ENCODE results near the gene TMEM171. TPM values are rescaled to one million over a fixed set of nuclear protein-coding genes. Genes with fewer than 3 reads are reported as not detected.

The TMEM171 gene
- total RNA-seq, 1 experiment from 2014 or later: 1.7 TPM

- no peak for TF ChIP-seq NR1H2 (CRISPR knock-in tag; IDR thresholded peaks at IDR 0.05)
- TF ChIP-seq, protein P1, sequence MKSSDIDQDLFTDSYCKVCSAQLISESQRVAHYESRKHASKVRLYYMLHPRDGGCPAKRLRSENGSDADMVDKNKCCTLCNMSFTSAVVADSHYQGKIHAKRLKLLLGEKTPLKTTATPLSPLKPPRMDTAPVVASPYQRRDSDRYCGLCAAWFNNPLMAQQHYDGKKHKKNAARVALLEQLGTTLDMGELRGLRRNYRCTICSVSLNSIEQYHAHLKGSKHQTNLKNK (CRISPR knock-in tag; IDR thresholded peaks at IDR 0.05): no peak
- TF ChIP-seq IRF1 (CRISPR knock-in tag; IDR thresholded peaks at IDR 0.05): no peak
- no peak for TF ChIP-seq ATF1 (CRISPR knock-in tag; IDR thresholded peaks at IDR 0.05)
- TF ChIP-seq MLX (CRISPR knock-in tag; IDR thresholded peaks at IDR 0.05): no peak
- TF ChIP-seq ZNF219 (CRISPR knock-in tag; IDR thresholded peaks at IDR 0.05; ENCODE audit: borderline replicate concordance): no peak
- TF ChIP-seq ZBTB21 (CRISPR knock-in tag; IDR thresholded peaks at IDR 0.05; ENCODE audit: borderline replicate concordance): no peak
- no peak for TF ChIP-seq HMGA2 (CRISPR knock-in tag; IDR thresholded peaks at IDR 0.05)
- TF ChIP-seq ZNF396 (CRISPR knock-in tag; IDR thresholded peaks at IDR 0.05; ENCODE audit: borderline replicate concordance): no peak
Measured at GRCh38 chr5:73118391-73118973, 1.9 kb upstream of the TMEM171 start (continued).

GRCh38 chr5:73119451-73120157, 771 bp upstream of the TMEM171 start:
- Mint-ChIP-seq H3K4me1 (peaks cover 31% of the 10 kb centered on the region), H3K4me3 (peak overlapping the region; percentile 67), H3K36me3 (no peaks in the 10 kb centered on the region), H3K9me3 (peaks cover 5% of the 10 kb centered on the region), H3K27ac (no peak overlapping the region), H3K27me3 (ENCODE audit: low read depth) (peaks cover 68% of the 10 kb centered on the region)
- DNase-seq (ENCODE audit: low spot score) (peak; percentile 52), ATAC-seq (peak; percentile 46)
- CTCF ChIA-PET: interaction anchor here (1.4 to 3.2 kb wide), 5 partner anchors 16 to 99 kb away, joined by 5 to 18 read pairs (median 10); no protein-coding TSS in a partner anchor
- POLR2A ChIA-PET: no interaction called here
- TF ChIP-seq MYBL2 (CRISPR knock-in tag; IDR thresholded peaks at IDR 0.05) (no peak), SMAD4 (CRISPR knock-in tag; IDR thresholded peaks at IDR 0.05) (no peak), OVOL2 (CRISPR knock-in tag; IDR thresholded peaks at IDR 0.05; ENCODE audit: borderline replicate concordance) (no peak), ZNF121 (CRISPR knock-in tag; IDR thresholded peaks at IDR 0.05) (no peak), ZNF219 (CRISPR knock-in tag; IDR thresholded peaks at IDR 0.05; ENCODE audit: borderline replicate concordance) (peak; percentile 86; the same call in 1 of the 2 replicates), USF1 (CRISPR knock-in tag; IDR thresholded peaks at IDR 0.05) (peak; percentile 66), ZBTB43 (CRISPR knock-in tag; IDR thresholded peaks at IDR 0.05) (no peak), IRF1 (CRISPR knock-in tag; IDR thresholded peaks at IDR 0.05) (no peak)
- TF ChIP-seq, protein P2, sequence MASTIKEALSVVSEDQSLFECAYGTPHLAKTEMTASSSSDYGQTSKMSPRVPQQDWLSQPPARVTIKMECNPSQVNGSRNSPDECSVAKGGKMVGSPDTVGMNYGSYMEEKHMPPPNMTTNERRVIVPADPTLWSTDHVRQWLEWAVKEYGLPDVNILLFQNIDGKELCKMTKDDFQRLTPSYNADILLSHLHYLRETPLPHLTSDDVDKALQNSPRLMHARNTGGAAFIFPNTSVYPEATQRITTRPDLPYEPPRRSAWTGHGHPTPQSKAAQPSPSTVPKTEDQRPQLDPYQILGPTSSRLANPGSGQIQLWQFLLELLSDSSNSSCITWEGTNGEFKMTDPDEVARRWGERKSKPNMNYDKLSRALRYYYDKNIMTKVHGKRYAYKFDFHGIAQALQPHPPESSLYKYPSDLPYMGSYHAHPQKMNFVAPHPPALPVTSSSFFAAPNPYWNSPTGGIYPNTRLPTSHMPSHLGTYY (CRISPR knock-in tag; IDR thresholded peaks at IDR 0.05): no peak
- TF ChIP-seq, protein P3, sequence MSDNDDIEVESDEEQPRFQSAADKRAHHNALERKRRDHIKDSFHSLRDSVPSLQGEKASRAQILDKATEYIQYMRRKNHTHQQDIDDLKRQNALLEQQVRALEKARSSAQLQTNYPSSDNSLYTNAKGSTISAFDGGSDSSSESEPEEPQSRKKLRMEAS (CRISPR knock-in tag; IDR thresholded peaks at IDR 0.05): peak; percentile 70; the same call in 1 of the 2 replicates
- TF ChIP-seq, protein P4, sequence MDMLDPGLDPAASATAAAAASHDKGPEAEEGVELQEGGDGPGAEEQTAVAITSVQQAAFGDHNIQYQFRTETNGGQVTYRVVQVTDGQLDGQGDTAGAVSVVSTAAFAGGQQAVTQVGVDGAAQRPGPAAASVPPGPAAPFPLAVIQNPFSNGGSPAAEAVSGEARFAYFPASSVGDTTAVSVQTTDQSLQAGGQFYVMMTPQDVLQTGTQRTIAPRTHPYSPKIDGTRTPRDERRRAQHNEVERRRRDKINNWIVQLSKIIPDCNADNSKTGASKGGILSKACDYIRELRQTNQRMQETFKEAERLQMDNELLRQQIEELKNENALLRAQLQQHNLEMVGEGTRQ (CRISPR knock-in tag; IDR thresholded peaks at IDR 0.05): peak; percentile 58
- TF ChIP-seq, protein P5, sequence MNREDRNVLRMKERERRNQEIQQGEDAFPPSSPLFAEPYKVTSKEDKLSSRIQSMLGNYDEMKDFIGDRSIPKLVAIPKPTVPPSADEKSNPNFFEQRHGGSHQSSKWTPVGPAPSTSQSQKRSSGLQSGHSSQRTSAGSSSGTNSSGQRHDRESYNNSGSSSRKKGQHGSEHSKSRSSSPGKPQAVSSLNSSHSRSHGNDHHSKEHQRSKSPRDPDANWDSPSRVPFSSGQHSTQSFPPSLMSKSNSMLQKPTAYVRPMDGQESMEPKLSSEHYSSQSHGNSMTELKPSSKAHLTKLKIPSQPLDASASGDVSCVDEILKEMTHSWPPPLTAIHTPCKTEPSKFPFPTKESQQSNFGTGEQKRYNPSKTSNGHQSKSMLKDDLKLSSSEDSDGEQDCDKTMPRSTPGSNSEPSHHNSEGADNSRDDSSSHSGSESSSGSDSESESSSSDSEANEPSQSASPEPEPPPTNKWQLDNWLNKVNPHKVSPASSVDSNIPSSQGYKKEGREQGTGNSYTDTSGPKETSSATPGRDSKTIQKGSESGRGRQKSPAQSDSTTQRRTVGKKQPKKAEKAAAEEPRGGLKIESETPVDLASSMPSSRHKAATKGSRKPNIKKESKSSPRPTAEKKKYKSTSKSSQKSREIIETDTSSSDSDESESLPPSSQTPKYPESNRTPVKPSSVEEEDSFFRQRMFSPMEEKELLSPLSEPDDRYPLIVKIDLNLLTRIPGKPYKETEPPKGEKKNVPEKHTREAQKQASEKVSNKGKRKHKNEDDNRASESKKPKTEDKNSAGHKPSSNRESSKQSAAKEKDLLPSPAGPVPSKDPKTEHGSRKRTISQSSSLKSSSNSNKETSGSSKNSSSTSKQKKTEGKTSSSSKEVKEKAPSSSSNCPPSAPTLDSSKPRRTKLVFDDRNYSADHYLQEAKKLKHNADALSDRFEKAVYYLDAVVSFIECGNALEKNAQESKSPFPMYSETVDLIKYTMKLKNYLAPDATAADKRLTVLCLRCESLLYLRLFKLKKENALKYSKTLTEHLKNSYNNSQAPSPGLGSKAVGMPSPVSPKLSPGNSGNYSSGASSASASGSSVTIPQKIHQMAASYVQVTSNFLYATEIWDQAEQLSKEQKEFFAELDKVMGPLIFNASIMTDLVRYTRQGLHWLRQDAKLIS (CRISPR knock-in tag; IDR thresholded peaks at IDR 0.05; ENCODE audit: borderline replicate concordance): 0 out of 2 replicates have a peak, but pooled peaks have one; percentile 46
- TF ChIP-seq, protein P1 (CRISPR knock-in tag; IDR thresholded peaks at IDR 0.05): no peak

All from WTC11 (cell line).